SK-N-SH (cell line): ENCODE data around the gene ADD1. TPM values are rescaled to one million over a fixed set of nuclear protein-coding genes. Genes with fewer than 3 reads are reported as not detected.

ENCODE experiments used
- CTCF ChIA-PET: fragments of 300-600, 350-600 bp; formaldehyde crosslinking; extraction: SDS; loops from one replicate; lab custom pipeline; 2021; lab: Yijun Ruan, JAX
- POLR2A ChIA-PET: fragments of 350-600 bp; sonication (Branson Sonifier 250); formaldehyde crosslinking; extraction: SDS; loops from one replicate; lab custom pipeline; 2020; ENCODE audit warnings: antibody characterized with exemption, inconsistent platforms; lab: Yijun Ruan, JAX
- DNase-seq: peaks from one replicate; pipeline ENCODE4 v3.0.0; 2012
- H2AFZ ChIP-seq: fragments of 200-600 bp; sonication (generic); 2 replicates; pipeline ENCODE4 v1.8.1; 2016; ENCODE audit warnings: antibody characterized with exemption, mild to moderate bottlenecking, low read depth
- H3F3A ChIP-seq: fragments of 200-600 bp; sonication (generic); replicated peaks from 2 replicates; pipeline ENCODE3; 2016; ENCODE audit warnings: antibody characterized with exemption, mild to moderate bottlenecking; ENCODE audit not compliant: insufficient read depth
- H3K27ac ChIP-seq, 2 experiments: fragments of 200-500 bp in 1 of 2; fragments of 200-600 bp in 1 of 2; sonication (Bioruptor generic) in 1 of 2; sonication (generic), shearing (Covaris generic) in 1 of 2; 2 replicates each; pipeline versions ENCODE4 v1.5.1 to v1.6.1; 2014 to 2016; ENCODE audit warnings: low read depth in 2 of 2, inconsistent platforms in 1 of 2, low read length in 1 of 2, mild to moderate bottlenecking in 1 of 2, mixed read lengths in 1 of 2
- H3K27me3 ChIP-seq: fragments of 200-600 bp; sonication (generic), shearing (Covaris generic); 2 replicates; pipeline ENCODE4 v1.6.1; 2016; ENCODE audit warnings: mixed run types; ENCODE audit not compliant: insufficient read depth
- H3K36me3 ChIP-seq, 2 experiments: fragments of 200-500 bp in 1 of 2; fragments of 200-600 bp in 1 of 2; sonication (Bioruptor generic) in 1 of 2; sonication (generic) in 1 of 2; replicated peaks in 1 of 2; 2 replicates each; pipeline versions ENCODE3 to v1.5.1; 2014 to 2016; ENCODE audit warnings: low read length in 1 of 2, mild to moderate bottlenecking in 1 of 2; ENCODE audit not compliant: insufficient read depth in 2 of 2, control insufficient read depth in 1 of 2
- H3K4me1 ChIP-seq, 2 experiments: fragments of 200-500 bp in 1 of 2; fragments of 200-600 bp in 1 of 2; sonication (Bioruptor generic) in 1 of 2; sonication (generic), shearing (Covaris generic) in 1 of 2; 2 replicates each; pipeline versions ENCODE4 v1.5.1 to v1.6.1; 2014 to 2016; ENCODE audit warnings: low read depth in 1 of 2, low read length in 1 of 2, mixed run types in 1 of 2; ENCODE audit not compliant: insufficient read depth in 2 of 2, control insufficient read depth in 1 of 2
- H3K4me2 ChIP-seq: fragments of 200-600 bp; sonication (generic), shearing (Covaris generic); 2 replicates; pipeline ENCODE4 v1.6.1; 2017; ENCODE audit warnings: mixed run types
- H3K4me3 ChIP-seq, 2 experiments: fragments of 200-500 bp in 1 of 2; fragments of 200-600 bp in 1 of 2; sonication (Bioruptor generic) in 1 of 2; sonication (generic), shearing (Covaris generic) in 1 of 2; 2 replicates each; pipeline versions ENCODE4 v1.5.1 to v1.8.1; 2014 to 2016; ENCODE audit warnings: low read depth in 2 of 2, inconsistent platforms in 1 of 2, low read length in 1 of 2, mild to moderate bottlenecking in 1 of 2, mixed read lengths in 1 of 2, moderate library complexity in 1 of 2
- H3K79me2 ChIP-seq: fragments of 200-600 bp; sonication (generic); 2 replicates; pipeline ENCODE4 v1.8.1; 2017; ENCODE audit warnings: mild to moderate bottlenecking; ENCODE audit not compliant: insufficient read depth
- H3K9ac ChIP-seq: fragments of 200-600 bp; sonication (generic); 2 replicates; pipeline ENCODE4 v1.6.1; 2017; ENCODE audit warnings: mixed run types
- H3K9me2 ChIP-seq: fragments of 200-600 bp; sonication (generic); 2 replicates; pipeline ENCODE4 v1.6.1; 2017; ENCODE audit warnings: mixed run types
- H3K9me3 ChIP-seq: fragments of 200-600 bp; sonication (generic); 2 replicates; pipeline ENCODE4 v1.6.1; 2017; ENCODE audit warnings: mixed run types, mild to moderate bottlenecking, moderate library complexity
- H4K20me1 ChIP-seq: fragments of 200-600 bp; sonication (generic); 2 replicates; pipeline ENCODE4 v1.6.1; 2017; ENCODE audit warnings: mild to moderate bottlenecking, mixed run types; ENCODE audit not compliant: insufficient read depth
- CHD2 ChIP-seq: fragments of 150-350 bp; IDR thresholded peaks from 2 replicates; pipeline ENCODE4 v1.6.1; 2018; ENCODE audit warnings: low read length; ENCODE audit not compliant: partially characterized antibody
- EP300 ChIP-seq, 2 experiments: IDR thresholded peaks; 2 replicates each; pipeline versions ENCODE4 v1.4.0 to v1.6.1; 2012; ENCODE audit warnings: borderline replicate concordance in 1 of 2, low read depth in 1 of 2, low read length in 1 of 2
- FOSL2 ChIP-seq: IDR thresholded peaks from 2 replicates; pipeline ENCODE4 v1.4.0; 2012; ENCODE audit warnings: low read depth, mild to moderate bottlenecking, moderate library complexity, borderline replicate concordance
- FOXJ3 ChIP-seq: sonication (generic); formaldehyde crosslinking; IDR thresholded peaks from 2 replicates; pipeline ENCODE4 v1.5.1; 2020; ENCODE audit warnings: mild to moderate bottlenecking, missing genetic modification reagents
- FOXM1 ChIP-seq: IDR thresholded peaks from 2 replicates; pipeline ENCODE4 v1.4.0; 2012; ENCODE audit warnings: low read depth, mild to moderate bottlenecking
- GATA2 ChIP-seq: sonication (generic); formaldehyde crosslinking; IDR thresholded peaks from 2 replicates; pipeline ENCODE4 v1.5.0; 2020; ENCODE audit warnings: mild to moderate bottlenecking, missing genetic modification reagents
- MXI1 ChIP-seq: IDR thresholded peaks from 2 replicates; pipeline ENCODE4 v1.6.1; 2012; ENCODE audit warnings: mild to moderate bottlenecking, low read depth, low read length, improper control_type of control experiment
- NFIC ChIP-seq: IDR thresholded peaks from 2 replicates; pipeline ENCODE4 v1.4.0; 2012; ENCODE audit warnings: borderline replicate concordance
- RFX5 ChIP-seq: IDR thresholded peaks from 2 replicates; pipeline ENCODE4 v1.6.1; 2012; ENCODE audit warnings: mild to moderate bottlenecking, improper control_type of control experiment, low read length
- SIN3A ChIP-seq: IDR thresholded peaks from 2 replicates; pipeline ENCODE4 v1.6.1; 2012; ENCODE audit warnings: low read depth, mild to moderate bottlenecking, low read length, moderate library complexity, borderline replicate concordance
- TEAD4 ChIP-seq: IDR thresholded peaks from 2 replicates; pipeline ENCODE4 v1.4.0; 2012; ENCODE audit warnings: mild to moderate bottlenecking, borderline replicate concordance; ENCODE audit not compliant: insufficient read depth
- USF1 ChIP-seq: IDR thresholded peaks from 2 replicates; pipeline ENCODE4 v1.4.0; 2012; ENCODE audit warnings: low read depth, borderline replicate concordance
- WGBS: methylation state at CpG from one replicate; pipeline ENCODE4 v1.1.6; 2017; ENCODE audit warnings: low lambda C conversion rate; 5-methylcytosine and 5-hydroxymethylcytosine counted together
- polyA plus RNA-seq, 3 experiments: library from polyadenylated mRNA; depleted of rRNA; stranded (reverse); fragments of >200 nt; gene quantifications; 2 replicates each; pipeline ENCODE4 v1.2.3, GENCODE V29; 2012
- TF ChIP-seq, protein P1 (sequence below): fragments of 150-350 bp; IDR thresholded peaks from 2 replicates; pipeline ENCODE4 v1.6.1; 2016; ENCODE audit warnings: mild to moderate bottlenecking, low read depth, low read length
- TF ChIP-seq, protein P2 (sequence below): fragments of 150-350 bp; IDR thresholded peaks from 2 replicates; pipeline ENCODE4 v1.6.1; 2017; ENCODE audit warnings: antibody characterized with exemption, low read length, low read depth, borderline replicate concordance

Gene ADD1
- polyA plus RNA-seq, 1 of the 3 experiments (the other 2 are of a cell fraction), result 155 TPM

DNA sequence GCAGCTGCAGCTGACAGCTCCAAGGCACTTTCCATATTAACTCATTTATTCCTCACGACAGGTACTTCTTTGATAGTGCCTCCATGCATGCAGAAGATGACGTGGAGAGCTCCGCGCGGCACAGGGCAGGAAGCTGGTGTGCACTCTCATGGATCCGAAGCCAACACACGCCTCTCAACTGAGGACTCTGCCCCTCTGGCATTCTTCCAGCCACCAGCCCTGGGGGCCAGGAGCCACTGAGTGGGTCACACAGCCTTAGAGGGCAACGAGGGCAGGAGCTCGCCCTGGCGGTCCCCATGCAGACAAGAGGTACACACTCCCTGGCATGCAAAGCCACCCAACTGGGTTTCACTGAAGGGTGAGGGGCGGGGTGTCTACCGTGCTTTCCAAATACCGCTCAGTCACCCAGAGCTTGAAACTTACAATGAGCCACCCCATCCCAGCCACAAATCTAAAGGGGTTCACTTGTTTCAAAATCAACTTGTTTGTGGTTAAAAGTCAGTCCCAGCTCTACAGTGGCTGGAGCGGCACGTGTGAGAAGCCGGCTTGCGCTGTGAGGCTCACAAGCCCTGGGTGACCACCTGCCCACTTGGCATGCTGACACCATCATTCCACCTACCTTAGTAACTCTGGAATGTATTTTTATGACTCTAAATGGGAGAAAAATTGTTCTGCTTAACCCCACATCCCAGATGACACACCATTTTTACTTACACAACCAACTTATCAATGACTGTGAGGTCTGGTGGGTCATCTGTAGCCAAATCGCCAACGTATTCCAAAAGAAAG is 103.4 kb downstream of the ADD1 start:
- Histone ChIP-seq H3K36me3 (peaks cover 30 to 80% of the 10 kb centered on the region in 2 experiments), H3K9me2 (no peaks in the 10 kb centered on the region), H3K4me3 (no peak overlapping the region), H3K9me3 (no peaks in the 10 kb centered on the region), H3K9ac (no peak overlapping the region), H3K79me2 (0 out of 2 replicates have a peak, but pooled peaks cover 3% of the 10 kb centered on the region), H2AFZ (no peak overlapping the region), H3K27me3 (no peaks in the 10 kb centered on the region), H4K20me1 (no peaks in the 10 kb centered on the region), H3F3A (peaks cover 8% of the 10 kb centered on the region), H3K4me2 (no peak overlapping the region), H3K4me1 (no peaks in the 10 kb centered on the region), H3K27ac (no peak overlapping the region)
- 97% methylated on average over 16 of the region's 19 CpGs for WGBS
- ChIA-PET POLR2A (interaction anchor here (1.2 kb wide), 1 partner anchor 11 kb away, joined by 3 read pairs; no protein-coding TSS in a partner anchor), CTCF (interaction anchor here (0.9 to 2.9 kb wide), 5 partner anchors 9 to 91 kb away, joined by 3 to 9 read pairs (median 4); no protein-coding TSS in a partner anchor)
- no peak for TF ChIP-seq CHD2
- TF ChIP-seq, protein P1, sequence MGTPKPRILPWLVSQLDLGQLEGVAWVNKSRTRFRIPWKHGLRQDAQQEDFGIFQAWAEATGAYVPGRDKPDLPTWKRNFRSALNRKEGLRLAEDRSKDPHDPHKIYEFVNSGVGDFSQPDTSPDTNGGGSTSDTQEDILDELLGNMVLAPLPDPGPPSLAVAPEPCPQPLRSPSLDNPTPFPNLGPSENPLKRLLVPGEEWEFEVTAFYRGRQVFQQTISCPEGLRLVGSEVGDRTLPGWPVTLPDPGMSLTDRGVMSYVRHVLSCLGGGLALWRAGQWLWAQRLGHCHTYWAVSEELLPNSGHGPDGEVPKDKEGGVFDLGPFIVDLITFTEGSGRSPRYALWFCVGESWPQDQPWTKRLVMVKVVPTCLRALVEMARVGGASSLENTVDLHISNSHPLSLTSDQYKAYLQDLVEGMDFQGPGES, result no peak
- TF ChIP-seq MXI1, result no peak
- TF ChIP-seq NFIC, result no peak
- no peak for TF ChIP-seq TEAD4
- no peak for TF ChIP-seq USF1
- TF ChIP-seq EP300 (IDR thresholded peaks at IDR 0.05; ENCODE audit: borderline replicate concordance in 1 of 2, low read depth in 1 of 2, low read length in 1 of 2), result no peak
- DNase-seq, result no peak

DNA sequence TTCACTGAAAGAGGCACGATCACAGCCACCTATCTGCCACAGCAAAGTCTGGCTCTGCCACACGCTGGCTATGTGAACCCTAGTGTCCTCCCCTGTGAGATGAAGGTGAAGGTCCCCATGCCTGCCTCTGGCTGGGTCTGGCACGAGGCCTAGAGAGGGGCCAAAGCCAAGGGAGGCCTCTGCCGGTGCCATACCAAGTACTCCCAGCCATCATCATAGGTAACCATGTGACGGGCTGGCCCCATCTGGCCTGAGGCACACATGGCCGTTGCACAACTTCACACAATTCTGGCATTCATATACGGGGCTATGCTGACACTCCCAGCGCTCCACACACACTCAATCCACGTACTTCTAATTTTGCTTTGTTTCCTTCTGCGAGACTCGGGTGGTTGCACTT is 104.3 kb downstream of the ADD1 start:
- Histone ChIP-seq H3K79me2 (0 out of 2 replicates have a peak, but pooled peaks cover 3% of the 10 kb centered on the region), H3K36me3 (peaks cover 38 to 79% of the 10 kb centered on the region in 2 experiments), H3K9me2 (no peaks in the 10 kb centered on the region), H3F3A (peaks cover 8% of the 10 kb centered on the region), H4K20me1 (no peaks in the 10 kb centered on the region), H3K27me3 (no peaks in the 10 kb centered on the region), H3K27ac (no peak overlapping the region), H3K4me3 (no peak overlapping the region), H3K4me2 (no peak overlapping the region), H3K9me3 (no peaks in the 10 kb centered on the region), H3K4me1 (no peaks in the 10 kb centered on the region), H2AFZ (no peak overlapping the region), H3K9ac (no peak overlapping the region)
- TF ChIP-seq, protein P2, sequence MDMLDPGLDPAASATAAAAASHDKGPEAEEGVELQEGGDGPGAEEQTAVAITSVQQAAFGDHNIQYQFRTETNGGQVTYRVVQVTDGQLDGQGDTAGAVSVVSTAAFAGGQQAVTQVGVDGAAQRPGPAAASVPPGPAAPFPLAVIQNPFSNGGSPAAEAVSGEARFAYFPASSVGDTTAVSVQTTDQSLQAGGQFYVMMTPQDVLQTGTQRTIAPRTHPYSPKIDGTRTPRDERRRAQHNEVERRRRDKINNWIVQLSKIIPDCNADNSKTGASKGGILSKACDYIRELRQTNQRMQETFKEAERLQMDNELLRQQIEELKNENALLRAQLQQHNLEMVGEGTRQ, result no peak
- TF ChIP-seq NFIC (no peak), MXI1 (no peak), FOXM1 (no peak), FOSL2 (no peak), SIN3A (no peak), GATA2 (no peak), RFX5 (no peak), FOXJ3 (CRISPR knock-in tag) (no peak)
- 94% methylated on average over 7 of the region's 11 CpGs for WGBS
- CTCF ChIA-PET, result interaction anchor here (1.8 to 2.9 kb wide), 2 partner anchors 12 to 14 kb away, joined by 7 to 9 read pairs; no protein-coding TSS in a partner anchor
- POLR2A ChIA-PET, result interaction anchor here (1.6 kb wide), 1 partner anchor 12 kb away, joined by 3 read pairs; no protein-coding TSS in a partner anchor
- DNase-seq, result no peak
